DOHH2 (cell line): ENCODE measurements around the gene GFRA1.

Experiments
- CTCF ChIP-seq: fragments of 200-600 bp; sonication (generic); IDR thresholded peaks from one replicate; pipeline ENCODE4 v1.5.1; 2014; ENCODE audit warnings: antibody characterized with exemption, mild to moderate bottlenecking, low read depth, low read length; ENCODE audit not compliant: poor library complexity, severe bottlenecking
- EZH2phosphoT487 ChIP-seq: fragments of 200-600 bp; sonication (generic); IDR thresholded peaks from 2 replicates; pipeline ENCODE4 v1.6.1; 2017; ENCODE audit warnings: borderline replicate concordance, mild to moderate bottlenecking, antibody characterized with exemption, low read length, moderate library complexity, mixed read lengths

- TF ChIP-seq EZH2phosphoT487 (no peak), CTCF (no peak)
Measured at GRCh38 chr10:116038259-116038658, 234.7 kb downstream of the GFRA1 start.
